Small intestine (tissue), 7 donors: ENCODE results near the gene LTBP2. TPM values are rescaled to one million over a fixed set of nuclear protein-coding genes. Genes with fewer than 3 reads are reported as not detected.

Experiments
- DNase-seq, 2 donors: peaks; one replicate each; pipeline versions ENCODE4 v3.0.0 to v3.0.0-alpha.2; 2013
- FAIRE-seq: peaks from 2 replicates; lab custom pipeline; 2012; peaks lifted over from hg19 to GRCh38; lab: Jason Lieb, UNC
- H3K27ac ChIP-seq, 3 donors: one replicate each; pipeline ENCODE4 v1.5.1; 2013; ENCODE audit warnings: low read length in 2 of 3, mild to moderate bottlenecking in 2 of 3, control low read depth in 1 of 3, inconsistent platforms in 1 of 3, low read depth in 1 of 3, moderate library complexity in 1 of 3
- H3K27me3 ChIP-seq, 3 donors: one replicate each; pipeline ENCODE4 v1.6.1; 2013; ENCODE audit warnings: low read length in 3 of 3, inconsistent platforms in 1 of 3; ENCODE audit not compliant: control insufficient read depth in 3 of 3, insufficient read depth in 3 of 3
- H3K36me3 ChIP-seq, 3 donors: one replicate each; pipeline ENCODE4 v1.6.1; 2013; ENCODE audit warnings: low read length in 3 of 3, inconsistent platforms in 1 of 3, low read depth in 1 of 3, mild to moderate bottlenecking in 1 of 3, moderate library complexity in 1 of 3; ENCODE audit not compliant: control insufficient read depth in 3 of 3, insufficient read depth in 2 of 3
- H3K4me1 ChIP-seq, 3 donors: one replicate each; pipeline ENCODE4 v1.6.1; 2013; ENCODE audit warnings: low read length in 2 of 3, inconsistent platforms in 1 of 3, low read depth in 1 of 3, mild to moderate bottlenecking in 1 of 3, moderate library complexity in 1 of 3; ENCODE audit not compliant: control insufficient read depth in 3 of 3, insufficient read depth in 2 of 3
- H3K4me3 ChIP-seq, 3 donors: one replicate each; pipeline ENCODE4 v1.5.1; 2013; ENCODE audit warnings: low read length in 3 of 3, control low read depth in 1 of 3, inconsistent platforms in 1 of 3, low read depth in 1 of 3, mild to moderate bottlenecking in 1 of 3, moderate library complexity in 1 of 3
- H3K9me3 ChIP-seq, 2 donors: one replicate each; pipeline ENCODE4 v1.6.1; 2013; ENCODE audit warnings: low read depth in 1 of 2, low read length in 1 of 2; ENCODE audit not compliant: control insufficient read depth in 2 of 2, insufficient read depth in 1 of 2
- WGBS, 3 donors: extraction: QIAGEN DNeasy Blood & Tissue Kit; methylation state at CpG; one replicate each; pipeline ENCODE4 v1.1.7; 2013; 5-methylcytosine and 5-hydroxymethylcytosine counted together
- polyA plus RNA-seq, 4 donors: library from polyadenylated mRNA; stranded (reverse) in 3 of 4; unstranded in 1 of 4; fragments of 200-250 nt in 3 of 4; fragments of 120-200 nt in 1 of 4; gene quantifications; one replicate each; pipeline versions ENCODE4 v1.2.1 to v1.2.3, GENCODE V29; 2013
- donor health status: healthy with polysubstance abuse.
- donor health status: control.
- donor health status: control.
- donor health status: Bipolar disorder and iron deficiency.
- donor health status: healthy.

Gene LTBP2
- polyA plus RNA-seq, 4 donors, result 0.22 to 1.8 (median 1.1) TPM

DNA sequence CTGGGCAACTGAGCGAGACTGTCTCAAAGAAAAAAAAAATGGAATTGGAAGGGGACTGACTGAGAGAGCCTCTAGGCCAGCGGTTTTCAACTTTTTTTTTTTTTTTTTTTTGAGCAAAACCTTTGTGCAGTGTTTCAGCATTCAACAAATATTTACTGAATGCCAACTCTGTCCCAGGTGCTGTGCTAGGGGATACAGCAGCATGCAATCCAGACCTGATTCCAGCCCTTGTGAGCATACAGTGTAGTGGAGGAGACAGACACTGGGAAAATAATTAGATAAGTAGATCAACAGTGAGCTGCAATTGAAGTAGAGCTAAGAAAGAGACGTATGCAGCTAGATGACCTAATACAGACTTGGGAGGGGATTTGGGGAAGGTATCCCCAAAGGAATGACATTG lies 23.8 kb upstream of the LTBP2 start:
- no peaks in the 10 kb centered on the region for H3K36me3 ChIP-seq
- DNase-seq (no peak), FAIRE-seq (no peak)
- no peak overlapping the region for H3K4me3 ChIP-seq
- WGBS, 3 donors, result 81 to 87% (median 87%) methylated on average over 3 of the region's 3 CpGs
- no peak overlapping the region for H3K27ac ChIP-seq
- H3K4me1 ChIP-seq, result no peaks in the 10 kb centered on the region
- H3K27me3 ChIP-seq, result no peaks in the 10 kb centered on the region
- H3K9me3 ChIP-seq, result no peaks in the 10 kb centered on the region

DNA sequence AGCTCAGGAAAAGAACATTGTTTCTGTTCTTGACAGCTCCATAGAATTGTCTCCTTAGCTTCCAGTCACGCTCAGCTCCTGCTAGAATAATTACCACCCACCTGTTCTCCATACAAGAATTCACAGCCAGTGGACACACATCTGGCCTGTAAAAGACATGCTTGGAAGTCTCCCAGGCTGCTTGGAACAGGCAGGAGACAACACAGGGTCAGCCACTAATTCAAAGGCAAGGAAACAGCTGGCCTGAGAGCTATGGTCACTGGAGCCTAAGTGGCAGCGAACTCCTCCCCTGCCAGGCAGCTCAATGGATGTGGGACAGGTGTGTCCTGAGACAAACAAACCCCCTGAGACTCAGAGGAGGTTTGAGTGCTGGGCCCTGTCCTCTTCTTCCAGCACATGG lies 22.9 kb upstream of the LTBP2 start:
- no peak for DNase-seq
- no peaks in the 10 kb centered on the region for H3K9me3 ChIP-seq
- FAIRE-seq, result no peak
- no peaks in the 10 kb centered on the region for H3K36me3 ChIP-seq
- 79 to 91% (median 87%) methylated on average over 2 of the region's 2 CpGs for WGBS, 3 donors
- no peaks in the 10 kb centered on the region for H3K27me3 ChIP-seq
- H3K27ac ChIP-seq, result no peak overlapping the region
- no peaks in the 10 kb centered on the region for H3K4me1 ChIP-seq
- no peak overlapping the region for H3K4me3 ChIP-seq

DNA sequence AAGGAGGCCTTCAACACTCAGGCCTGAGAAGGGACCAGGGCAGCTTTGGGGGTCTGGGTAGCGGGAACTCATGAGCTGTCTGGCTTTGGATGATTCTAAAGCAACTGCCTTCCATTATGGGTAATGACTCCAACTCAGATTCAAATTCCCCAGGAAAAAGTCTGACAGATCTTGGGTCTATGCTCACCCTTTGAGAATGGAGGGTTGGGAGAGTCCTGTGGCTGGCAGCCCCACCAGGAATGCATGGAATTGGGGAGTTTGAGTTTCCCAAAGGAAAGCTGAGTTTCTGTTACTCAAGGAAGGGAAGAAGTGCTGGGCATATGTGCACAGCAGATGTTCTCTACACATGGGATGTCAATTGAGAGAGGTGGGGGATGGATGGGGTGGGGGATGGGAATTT lies 22.4 kb upstream of the LTBP2 start:
- H3K27ac ChIP-seq, result no peak overlapping the region
- DNase-seq (no peak), FAIRE-seq (no peak)
- no peaks in the 10 kb centered on the region for H3K36me3 ChIP-seq
- H3K4me1 ChIP-seq, result no peaks in the 10 kb centered on the region
- 97 to 100% (median 100%) methylated on average over 1 of the region's 1 CpG for whole genome bisulfite sequencing, 3 donors
- no peaks in the 10 kb centered on the region for H3K9me3 ChIP-seq
- no peak overlapping the region for H3K4me3 ChIP-seq
- H3K27me3 ChIP-seq, result no peaks in the 10 kb centered on the region

DNA sequence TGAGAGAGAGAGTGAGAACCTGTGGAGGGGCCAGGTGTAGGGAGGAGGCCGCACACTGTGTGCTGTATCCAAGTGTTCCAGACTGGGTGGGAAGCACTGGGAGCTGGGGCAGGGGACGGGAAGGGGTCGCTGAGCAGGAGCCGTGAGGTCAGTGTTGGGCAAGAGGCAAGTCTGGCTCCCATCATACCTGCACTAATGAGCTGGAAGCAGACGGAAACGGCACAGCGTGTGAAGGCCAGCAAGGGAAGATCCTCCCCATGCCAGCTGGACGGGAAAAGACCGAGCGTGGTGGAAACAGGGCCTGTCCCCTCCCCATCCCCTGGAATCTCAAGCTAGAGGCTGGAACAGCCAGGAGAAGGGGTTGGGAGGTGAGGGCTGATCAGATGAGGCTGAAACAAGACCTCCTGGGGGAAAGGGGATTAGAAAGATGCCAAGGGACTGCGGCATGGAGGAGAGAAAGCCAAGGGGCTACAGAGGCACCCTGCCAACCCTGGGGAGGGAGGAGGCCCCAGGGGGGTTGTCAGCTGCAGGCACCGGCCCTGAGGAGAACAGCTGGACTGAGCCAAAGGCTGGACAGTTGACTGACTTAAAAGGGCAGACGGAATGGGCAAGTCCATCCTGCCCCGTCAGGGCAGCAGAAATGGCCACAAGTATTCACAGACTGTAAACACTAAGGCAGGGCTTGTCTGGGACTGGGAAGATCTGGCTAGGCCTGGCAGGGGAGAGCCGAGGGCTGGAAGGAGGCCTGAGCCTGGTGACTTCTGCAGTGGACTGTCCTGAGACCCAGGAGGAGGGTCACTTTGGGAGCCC lies 19.0 kb upstream of the LTBP2 start:
- WGBS, 3 donors, result 76 to 92% (median 88%) methylated on average over 15 of the region's 15 CpGs
- FAIRE-seq, result no peak

DNA sequence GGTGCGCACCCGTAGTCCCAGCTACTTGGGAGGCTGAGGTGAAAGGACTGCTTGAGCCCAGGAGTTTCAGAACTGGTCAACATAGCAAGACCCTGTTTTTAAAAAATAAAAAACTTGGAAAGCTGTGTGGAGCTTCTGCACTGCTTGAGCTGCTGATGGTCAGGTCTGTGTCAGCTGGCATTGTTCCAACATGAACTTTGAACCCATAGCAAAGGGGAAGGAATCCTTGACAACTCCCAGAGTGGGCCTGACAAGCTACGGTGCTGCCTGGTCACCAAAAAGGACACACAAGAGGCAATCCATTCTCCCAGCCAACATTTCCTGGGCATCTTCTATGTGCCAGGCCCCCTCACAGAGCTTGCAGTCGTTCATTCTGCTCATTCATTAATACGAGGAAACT lies 16.4 kb upstream of the LTBP2 start:
- Histone ChIP-seq H3K4me3 (no peak overlapping the region), H3K27ac (no peak overlapping the region), H3K36me3 (no peaks in the 10 kb centered on the region), H3K4me1 (peaks cover 0 to 9% (median 0%) of the 10 kb centered on the region in 3 donors), H3K9me3 (no peaks in the 10 kb centered on the region), H3K27me3 (no peaks in the 10 kb centered on the region)
- DNase-seq (peak; percentile 64 to 69), FAIRE-seq (no peak)
- 48 to 67% (median 52%) methylated on average over 5 of the region's 5 CpGs for WGBS, 3 donors

More for the DNA sequence above, 19.0 kb upstream of the LTBP2 start:
- no peaks in the 10 kb centered on the region for H3K27me3 ChIP-seq
- DNase-seq, result no peak
- H3K9me3 ChIP-seq, result no peaks in the 10 kb centered on the region
- H3K27ac ChIP-seq, result no peak overlapping the region
- H3K36me3 ChIP-seq, result no peaks in the 10 kb centered on the region
- no peak overlapping the region for H3K4me3 ChIP-seq
- peaks cover 0 to 9% (median 0%) of the 10 kb centered on the region in 3 donors for H3K4me1 ChIP-seq

DNA sequence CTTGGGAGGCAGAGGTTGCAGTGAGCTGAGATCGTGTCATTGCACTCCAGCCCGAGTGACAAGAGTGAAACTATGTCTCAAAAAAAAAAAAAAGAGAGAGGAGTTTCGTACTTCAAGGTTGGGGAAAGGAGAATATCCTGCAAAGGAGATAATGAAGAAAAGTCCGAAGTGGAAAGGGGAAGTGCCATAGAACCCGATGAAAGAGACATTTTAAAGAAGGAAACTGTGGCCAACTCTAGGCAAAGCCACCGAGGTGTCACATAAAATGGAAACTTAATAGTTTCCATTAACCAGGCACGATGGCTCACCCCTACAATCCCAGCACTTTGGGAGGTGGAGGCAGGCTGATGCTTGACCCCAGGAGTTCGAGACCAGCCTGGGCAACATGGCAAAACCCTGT lies 15.0 kb upstream of the LTBP2 start:
- no peaks in the 10 kb centered on the region for H3K36me3 ChIP-seq
- H3K27ac ChIP-seq, result no peak overlapping the region
- DNase-seq (no peak), FAIRE-seq (no peak)
- H3K9me3 ChIP-seq, result no peaks in the 10 kb centered on the region
- H3K4me1 ChIP-seq, result peaks cover 0 to 9% (median 0%) of the 10 kb centered on the region in 3 donors
- 61 to 74% (median 73%) methylated on average over 8 of the region's 8 CpGs for WGBS, 3 donors
- H3K27me3 ChIP-seq, result no peaks in the 10 kb centered on the region
- no peak overlapping the region for H3K4me3 ChIP-seq

DNA sequence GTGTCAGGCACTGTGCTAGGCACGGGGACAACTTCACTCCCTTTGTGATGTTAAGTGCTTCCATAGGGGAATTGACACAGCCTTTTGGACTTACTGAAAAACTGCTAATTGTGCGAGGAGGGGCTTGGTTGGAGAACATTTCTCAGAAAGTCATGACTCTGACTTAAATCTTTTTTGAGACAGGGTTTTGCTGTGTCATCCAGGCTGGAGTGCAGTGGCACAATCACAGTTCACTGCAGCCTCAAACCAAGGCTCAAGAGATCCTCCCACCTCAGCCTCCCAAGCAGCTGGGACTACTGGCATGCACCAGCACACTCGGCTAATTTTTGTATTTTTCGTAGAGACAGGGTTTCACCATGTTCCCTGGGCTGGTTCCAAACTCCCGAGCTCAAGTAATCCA lies 10.2 kb upstream of the LTBP2 start:
- no peak for DNase-seq
- Histone ChIP-seq H3K9me3 (no peaks in the 10 kb centered on the region), H3K4me1 (peaks cover 0 to 14% (median 0%) of the 10 kb centered on the region in 3 donors), H3K36me3 (no peaks in the 10 kb centered on the region), H3K27me3 (no peaks in the 10 kb centered on the region), H3K4me3 (no peak overlapping the region), H3K27ac (no peak overlapping the region)
- WGBS, 3 donors, result 85 to 91% (median 88%) methylated on average over 5 of the region's 5 CpGs
- no peak for FAIRE-seq

DNA sequence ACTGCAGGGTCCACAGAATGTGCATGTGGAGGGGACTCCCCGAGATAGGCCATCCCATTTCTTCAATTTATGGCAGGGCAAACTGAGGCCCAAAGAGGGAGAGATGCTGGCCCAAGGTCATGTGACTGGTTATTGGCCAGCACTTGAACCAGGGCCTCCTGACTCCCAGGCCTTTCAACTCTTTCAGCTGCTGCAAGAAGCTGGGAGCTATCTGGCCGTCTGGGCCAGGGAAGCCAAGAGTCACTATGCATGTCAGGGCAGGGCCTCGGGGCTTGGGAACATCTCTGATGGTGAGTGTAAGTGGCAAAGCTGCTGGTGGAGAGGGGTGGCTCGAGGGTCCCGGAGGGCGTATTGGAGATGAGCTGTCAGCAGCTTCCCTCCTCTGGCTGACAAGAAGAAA lies 9.5 kb upstream of the LTBP2 start:
- Histone ChIP-seq H3K36me3 (no peaks in the 10 kb centered on the region), H3K4me1 (peaks cover 0 to 14% (median 0%) of the 10 kb centered on the region in 3 donors), H3K4me3 (no peak overlapping the region), H3K9me3 (no peaks in the 10 kb centered on the region), H3K27me3 (peaks cover 0 to 1% (median 0%) of the 10 kb centered on the region in 3 donors), H3K27ac (no peak overlapping the region)
- DNase-seq (no peak), FAIRE-seq (no peak)
- 84 to 91% (median 91%) methylated on average over 6 of the region's 6 CpGs for WGBS, 3 donors
